ENCODE data around the gene PNKD.

DNA sequence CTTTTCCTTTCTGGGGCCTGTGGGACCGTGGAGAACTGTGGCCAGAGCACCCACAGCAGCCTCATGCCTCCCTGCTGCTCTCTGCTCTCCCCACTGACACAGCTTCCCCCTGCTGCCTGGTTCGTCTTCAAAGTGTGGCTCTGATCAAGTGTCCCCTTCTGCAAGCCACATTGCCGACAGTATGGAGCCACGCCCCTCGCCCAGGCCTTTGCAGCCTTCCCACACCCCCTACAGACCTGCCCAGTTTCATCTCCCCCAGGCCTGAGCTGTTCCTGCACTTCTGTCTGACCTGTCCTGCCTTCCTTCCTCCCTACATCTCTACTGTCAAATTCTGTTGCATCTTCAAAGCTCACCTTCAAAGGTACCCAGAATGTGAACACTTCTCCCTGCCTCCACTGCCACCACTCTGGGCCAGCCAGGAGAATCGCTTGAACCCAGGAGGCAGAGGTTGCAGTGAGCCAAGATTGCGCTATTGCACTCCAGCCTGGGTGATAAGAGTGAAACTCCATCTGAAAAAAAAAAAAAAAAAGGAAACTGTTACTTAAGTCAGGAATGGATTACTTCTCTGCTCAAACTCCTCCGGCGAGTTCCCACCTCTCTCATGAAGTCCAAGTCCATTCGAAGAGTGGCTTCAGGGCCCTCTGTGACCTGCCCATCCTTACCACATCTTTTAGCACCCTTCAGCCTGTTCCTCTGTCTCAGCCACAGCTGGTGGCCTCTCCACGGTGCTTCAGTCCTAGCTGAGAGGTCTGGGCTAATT is 57.3 kb downstream of the PNKD start:
- TF ChIP-seq, protein P1, sequence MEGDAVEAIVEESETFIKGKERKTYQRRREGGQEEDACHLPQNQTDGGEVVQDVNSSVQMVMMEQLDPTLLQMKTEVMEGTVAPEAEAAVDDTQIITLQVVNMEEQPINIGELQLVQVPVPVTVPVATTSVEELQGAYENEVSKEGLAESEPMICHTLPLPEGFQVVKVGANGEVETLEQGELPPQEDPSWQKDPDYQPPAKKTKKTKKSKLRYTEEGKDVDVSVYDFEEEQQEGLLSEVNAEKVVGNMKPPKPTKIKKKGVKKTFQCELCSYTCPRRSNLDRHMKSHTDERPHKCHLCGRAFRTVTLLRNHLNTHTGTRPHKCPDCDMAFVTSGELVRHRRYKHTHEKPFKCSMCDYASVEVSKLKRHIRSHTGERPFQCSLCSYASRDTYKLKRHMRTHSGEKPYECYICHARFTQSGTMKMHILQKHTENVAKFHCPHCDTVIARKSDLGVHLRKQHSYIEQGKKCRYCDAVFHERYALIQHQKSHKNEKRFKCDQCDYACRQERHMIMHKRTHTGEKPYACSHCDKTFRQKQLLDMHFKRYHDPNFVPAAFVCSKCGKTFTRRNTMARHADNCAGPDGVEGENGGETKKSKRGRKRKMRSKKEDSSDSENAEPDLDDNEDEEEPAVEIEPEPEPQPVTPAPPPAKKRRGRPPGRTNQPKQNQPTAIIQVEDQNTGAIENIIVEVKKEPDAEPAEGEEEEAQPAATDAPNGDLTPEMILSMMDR (IDR thresholded peaks at IDR 0.05): no peak
- TF ChIP-seq POLR2A (IDR thresholded peaks at IDR 0.05): no peak

Measured in Peyer's patch (tissue), 4 donors.